ENCODE data around the gene OR2B2. TPM values are rescaled to one million over a fixed set of nuclear protein-coding genes. Genes with fewer than 3 reads are reported as not detected.
"Not testable (repeated sequence)": the region's sequence is repeated elsewhere in the genome, so short reads cannot be mapped to it uniquely, and the experiment has no call there.

Gene OR2B2
- not detected for total RNA-seq
- long read RNA-seq: 0 reads

- no peak for DNase-seq
- TF ChIP-seq CTCF (IDR thresholded peaks at IDR 0.05; ENCODE audit: borderline replicate concordance): no peak
- Histone ChIP-seq H3K9me3 (replicated peaks) (no peaks in the 10 kb centered on the region), H3K4me3 (no peak within 1 kb of the TSS), H3K27me3 (ENCODE audit: low read depth) (peaks cover 22% of the 10 kb centered on the region), H3K4me1 (no peaks in the 10 kb centered on the region), H3K27ac (replicated peaks) (no peak within 1 kb of the TSS), H3K36me3 (no peaks in the 10 kb centered on the region)
- intact Hi-C loops (cut with micrococcal nuclease): no loop called here
Measured at GRCh38 chr6:27911956-27912446, at the start of gene OR2B2. Gene OR2B2, minus strand, starts transcription at chr6:27912396. Its CDS starts 77 bp downstream, at chr6:27912319.

- Histone ChIP-seq H3K27ac (replicated peaks) (no peak overlapping the region), H3K4me3 (no peak overlapping the region), H3K36me3 (no peaks in the 10 kb centered on the region), H3K27me3 (ENCODE audit: low read depth) (peaks cover 40% of the 10 kb centered on the region), H3K9me3 (replicated peaks) (no peaks in the 10 kb centered on the region), H3K4me1 (no peaks in the 10 kb centered on the region)
- no peak for TF ChIP-seq CTCF (IDR thresholded peaks at IDR 0.05; ENCODE audit: borderline replicate concordance)
- no peak for DNase-seq
- intact Hi-C loops (cut with micrococcal nuclease): no loop called here
Measured at GRCh38 chr6:27957516-27957915, 45.3 kb upstream of the OR2B2 start.

- intact Hi-C loops (cut with micrococcal nuclease): no loop called here
- H3K36me3 ChIP-seq: no peaks in the 10 kb centered on the region
- H3K27ac ChIP-seq (replicated peaks): no peak within 1 kb of the TSS
- TF ChIP-seq CTCF (IDR thresholded peaks at IDR 0.05; ENCODE audit: borderline replicate concordance): no peak
- H3K27me3 ChIP-seq (ENCODE audit: low read depth): peaks cover 42% of the 10 kb centered on the region
- H3K4me1 ChIP-seq: no peaks in the 10 kb centered on the region
- DNase-seq: no peak
- H3K9me3 ChIP-seq (replicated peaks): no peaks in the 10 kb centered on the region
- H3K4me3 ChIP-seq: no peak within 1 kb of the TSS
Measured at GRCh38 chr6:27956941-27957340, 44.7 kb upstream of the OR2B2 start, which contains the start of gene OR2B6. Gene OR2B6, plus strand, starts transcription at chr6:27957241. Its CDS starts 0 bp downstream, at chr6:27957241.

- intact Hi-C loops (cut with micrococcal nuclease): no loop called here
- Histone ChIP-seq H3K4me1 (no peaks in the 10 kb centered on the region), H3K36me3 (no peaks in the 10 kb centered on the region), H3K9me3 (replicated peaks) (peaks cover 12% of the 10 kb centered on the region), H3K4me3 (no peak overlapping the region), H3K27me3 (ENCODE audit: low read depth) (peaks cover 44% of the 10 kb centered on the region), H3K27ac (replicated peaks) (no peak overlapping the region)
- DNase-seq: no peak
- no peak for TF ChIP-seq CTCF (IDR thresholded peaks at IDR 0.05; ENCODE audit: borderline replicate concordance)
Measured at GRCh38 chr6:27951040-27951439, 38.8 kb upstream of the OR2B2 start.

DNA sequence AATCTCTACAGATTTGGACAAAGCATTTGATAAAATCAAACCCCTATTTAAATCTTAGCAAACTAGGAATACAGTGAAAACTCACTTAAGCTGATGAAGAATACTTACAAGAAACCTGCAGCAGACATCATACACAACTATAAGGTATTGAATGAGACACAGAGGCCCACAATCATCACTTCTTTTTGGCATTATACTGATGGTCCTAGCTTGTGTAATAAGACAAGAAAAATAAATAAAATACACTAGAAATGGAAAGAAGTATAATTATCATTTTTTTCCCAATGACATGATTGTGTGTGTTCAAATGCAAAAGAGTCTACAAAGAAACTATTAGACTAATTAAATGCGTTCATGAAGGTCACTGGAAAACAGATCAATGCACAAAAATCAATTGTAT is 36.0 kb upstream of the OR2B2 start:
- H3K4me3 ChIP-seq: no peak overlapping the region
- H3K27ac ChIP-seq (replicated peaks): no peak overlapping the region
- no peaks in the 10 kb centered on the region for H3K4me1 ChIP-seq
- intact Hi-C loops (cut with micrococcal nuclease): no loop called here
- H3K36me3 ChIP-seq: no peaks in the 10 kb centered on the region
- no peak for DNase-seq
- TF ChIP-seq CTCF (IDR thresholded peaks at IDR 0.05; ENCODE audit: borderline replicate concordance): no peak
- peaks cover 15% of the 10 kb centered on the region for H3K9me3 ChIP-seq (replicated peaks)
- H3K27me3 ChIP-seq (ENCODE audit: low read depth): peaks cover 18% of the 10 kb centered on the region

- DNase-seq; intact Hi-C loops (cut with micrococcal nuclease); H3K4me3 ChIP-seq; H3K27ac ChIP-seq (replicated peaks); H3K9me3 ChIP-seq (replicated peaks); H3K36me3 ChIP-seq; H3K4me1 ChIP-seq: not testable (repeated sequence)
- H3K27me3 ChIP-seq (ENCODE audit: low read depth): peaks cover 25% of the 10 kb centered on the region
Measured at GRCh38 chr6:27943072-27943471, 30.9 kb upstream of the OR2B2 start.
